ENCODE data around the gene PPP1R36.
"Not testable (repeated sequence)": the region's sequence is repeated elsewhere in the genome, so short reads cannot be mapped to it uniquely, and the experiment has no call there.

PPP1R36 gene

GRCh38 chr14:64614805-64615391, 65.1 kb downstream of the PPP1R36 start:
- DNase-seq, result no peak

GRCh38 chr14:64617872-64618408, 68.2 kb downstream of the PPP1R36 start:
- DNase-seq, result not testable (repeated sequence)

- DNase-seq, result no peak
Observed at GRCh38 chr14:64620910-64621309, 71.1 kb downstream of the PPP1R36 start.

GRCh38 chr14:64623554-64624165, 73.9 kb downstream of the PPP1R36 start:
- no peak for DNase-seq

- no peak for DNase-seq
Observed at GRCh38 chr14:64625386-64626232, 75.8 kb downstream of the PPP1R36 start.

GRCh38 chr14:64628940-64629408, 79.2 kb downstream of the PPP1R36 start:
- DNase-seq, result no peak

GRCh38 chr14:64630778-64631177, 81.0 kb downstream of the PPP1R36 start:
- no peak for DNase-seq

- not testable (repeated sequence) for DNase-seq
Observed at GRCh38 chr14:64631222-64631621, 81.5 kb downstream of the PPP1R36 start.

GRCh38 chr14:64632056-64632455, 82.3 kb downstream of the PPP1R36 start:
- DNase-seq, result no peak

GRCh38 chr14:64634558-64634957, 84.8 kb downstream of the PPP1R36 start:
- no peak for DNase-seq

GRCh38 chr14:64636208-64636979, 86.6 kb downstream of the PPP1R36 start:
- DNase-seq, result peak; percentile 18 to 74

- no peak for DNase-seq
Observed at GRCh38 chr14:64636980-64637429, 87.2 kb downstream of the PPP1R36 start.

GRCh38 chr14:64637735-64638473, 88.1 kb downstream of the PPP1R36 start:
- no peak for DNase-seq

- no peak for DNase-seq
Observed at GRCh38 chr14:64638625-64639024, 88.9 kb downstream of the PPP1R36 start.
